A549 (cell line): ENCODE measurements around the gene MAP2K6. TPM values are rescaled to one million over a fixed set of nuclear protein-coding genes. Genes with fewer than 3 reads are reported as not detected.
A peak's percentile ranks its signal among the peaks of the same experiment; 100 is the strongest.

ENCODE experiments used
- ATAC-seq, 2 experiments: fragments of 200-7000 bp in 1 of 2; fragments of >200 bp in 1 of 2; cut with Nextera tagmentation in 1 of 2; cut with Tn5 transposase in 1 of 2; 3 replicates each; pipeline versions ENCODE4 v1.8.0 to v1.9.1; 2018 to 2020; ENCODE audit warnings: mild to moderate bottlenecking in 1 of 2, moderate library complexity in 1 of 2
- CTCF ChIA-PET: fragments of 300-600 bp; sonication (Branson Sonifier 250); formaldehyde crosslinking; extraction: SDS; loops from one replicate; lab custom pipeline; 2021; ENCODE audit warnings: antibody characterized with exemption, inconsistent platforms; lab: Yijun Ruan, JAX
- POLR2A ChIA-PET: fragments of 350-600 bp; formaldehyde crosslinking; extraction: SDS; loops from one replicate; lab custom pipeline; 2021; ENCODE audit warnings: antibody characterized with exemption, inconsistent platforms; lab: Yijun Ruan, JAX
- DNase-seq, 2 experiments: peaks; one replicate each; pipeline versions ENCODE4 v3.0.0 to v3.0.0-alpha.2; 2011 to 2016; ENCODE audit warnings: low read depth in 1 of 2, low spot score in 1 of 2
- FAIRE-seq: peaks from 2 replicates; lab custom pipeline; 2011; peaks lifted over from hg19 to GRCh38; lab: Jason Lieb, UNC
- H3K27ac ChIP-seq, 2 experiments: fragments of >200 bp; sonication (Bioruptor Twin); formaldehyde crosslinking; 3 replicates each; pipeline ENCODE4 v1.5.1; 2016 to 2017
- H3K4me1 ChIP-seq: fragments of >200 bp; sonication (Bioruptor Twin); formaldehyde crosslinking; 3 replicates; pipeline ENCODE4 v1.6.1; 2016
- H3K4me2 ChIP-seq: fragments of >200 bp; sonication (Bioruptor Twin); formaldehyde crosslinking; 3 replicates; pipeline ENCODE4 v1.6.1; 2016
- H3K4me3 ChIP-seq: fragments of >200 bp; sonication (Bioruptor Twin); formaldehyde crosslinking; 3 replicates; pipeline ENCODE4 v1.5.1; 2016
- H3K9me3 ChIP-seq: fragments of >200 bp; sonication (Bioruptor Twin); formaldehyde crosslinking; 3 replicates; pipeline ENCODE4 v1.6.1; 2016
- ATOH8 ChIP-seq: fragments of 250-450 bp; sonication (Bioruptor Pico); IDR thresholded peaks from 2 replicates; pipeline ENCODE4 v1.5.0; 2020; ENCODE audit warnings: low read depth, mild to moderate bottlenecking, moderate library complexity
- CBX2 ChIP-seq: fragments of 200-600 bp; sonication (generic); IDR thresholded peaks from 2 replicates; pipeline ENCODE4 v1.6.1; 2016; ENCODE audit warnings: low read depth, mild to moderate bottlenecking, borderline replicate concordance
- EHF ChIP-seq: fragments of 250-450 bp; sonication (Bioruptor Pico); IDR thresholded peaks from 2 replicates; pipeline ENCODE4 v1.5.0; 2020; ENCODE audit warnings: mild to moderate bottlenecking
- EHMT2 ChIP-seq: fragments of 200-600 bp; sonication (generic); IDR thresholded peaks from 2 replicates; pipeline ENCODE4 v1.6.1; 2016; ENCODE audit warnings: antibody characterized with exemption, low read depth, mild to moderate bottlenecking, moderate library complexity
- FOXS1 ChIP-seq: fragments of 250-450 bp; sonication (Bioruptor Pico); IDR thresholded peaks from 2 replicates; pipeline ENCODE4 v1.5.0; 2020; ENCODE audit warnings: mild to moderate bottlenecking, moderate library complexity
- HMGXB4 ChIP-seq: fragments of 250-450 bp; sonication (Bioruptor Pico); IDR thresholded peaks from 2 replicates; pipeline ENCODE4 v1.5.0; 2021; ENCODE audit warnings: mild to moderate bottlenecking, moderate library complexity, borderline replicate concordance
- HOXB13 ChIP-seq: fragments of 250-450 bp; sonication (Bioruptor Pico); IDR thresholded peaks from 2 replicates; pipeline ENCODE4 v1.5.0; 2020; ENCODE audit warnings: low read depth, mild to moderate bottlenecking, moderate library complexity
- JUNB ChIP-seq: fragments of >200 bp; sonication (Bioruptor Twin); formaldehyde crosslinking; IDR thresholded peaks from 2 replicates; pipeline ENCODE4 v1.6.1; 2016
- NFE2L2 ChIP-seq: fragments of 150-350 bp; conservative IDR thresholded peaks from 2 replicates; pipeline ENCODE4 v1.6.1; 2014; ENCODE audit warnings: low read length
- NPAS2 ChIP-seq: fragments of 250-450 bp; sonication (Bioruptor Pico); IDR thresholded peaks from 2 replicates; pipeline ENCODE4 v1.8.0; 2022; ENCODE audit warnings: mild to moderate bottlenecking, moderate library complexity, borderline replicate concordance
- NR3C1 ChIP-seq: fragments of >200 bp; sonication (Bioruptor Twin); formaldehyde crosslinking; IDR thresholded peaks from 3 replicates; pipeline ENCODE4 v1.6.1; 2017
- PBX3 ChIP-seq: IDR thresholded peaks from 2 replicates; pipeline ENCODE4 v1.6.1; 2012
- PHF8 ChIP-seq: fragments of 200-600 bp; sonication (generic); IDR thresholded peaks from 2 replicates; pipeline ENCODE4 v1.6.1; 2016; ENCODE audit warnings: low read depth, mild to moderate bottlenecking, antibody characterized with exemption, moderate library complexity, borderline replicate concordance
- POLR2A ChIP-seq: IDR thresholded peaks from 2 replicates; pipeline ENCODE4 v1.6.1; 2012; ENCODE audit warnings: mild to moderate bottlenecking, low read length
- RAD21 ChIP-seq, 2 experiments: fragments of >200 bp in 1 of 2; sonication (Bioruptor Twin) in 1 of 2; formaldehyde crosslinking in 1 of 2; IDR thresholded peaks in 1 of 2; conservative IDR thresholded peaks in 1 of 2; 2 replicates in 1 of 2; 3 replicates in 1 of 2; pipeline ENCODE4 v1.6.1; 2012 to 2018; ENCODE audit warnings: inconsistent platforms in 1 of 2
- SREBF2 ChIP-seq: fragments of 450-650 bp; IDR thresholded peaks from 2 replicates; pipeline ENCODE4 v1.6.1; 2014; ENCODE audit warnings: mild to moderate bottlenecking, moderate library complexity
- ZFP36 ChIP-seq: fragments of 450-650 bp; IDR thresholded peaks from 2 replicates; pipeline ENCODE4 v1.6.1; 2014; ENCODE audit warnings: borderline replicate concordance; ENCODE audit not compliant: partially characterized antibody
- ZSCAN20 ChIP-seq: fragments of 250-450 bp; sonication (Bioruptor Pico); IDR thresholded peaks from 2 replicates; pipeline ENCODE4 v1.8.0; 2022; ENCODE audit warnings: mild to moderate bottlenecking, moderate library complexity
- WGBS: methylation state at CpG from one replicate; pipeline ENCODE4 v1.1.6; 2017; ENCODE audit errors: missing lambda C conversion rate; 5-methylcytosine and 5-hydroxymethylcytosine counted together
- polyA plus RNA-seq, 4 experiments: library from polyadenylated mRNA; depleted of rRNA in 3 of 4; stranded (reverse); fragments of >200 nt; fragmentation: RNase III in 1 of 4; extraction: RNeasy Plus Mini Kit Qiagen cat#74134 plus additional on column Dnase treatment in 1 of 4; gene quantifications; 2 replicates in 3 of 4; 3 replicates in 1 of 4; pipeline ENCODE4 v1.2.3, GENCODE V29; 2011 to 2017
- TF ChIP-seq, protein P1 (sequence below): fragments of 200-600 bp; sonication (generic); IDR thresholded peaks from 2 replicates; pipeline ENCODE4 v1.6.1; 2016; ENCODE audit warnings: antibody characterized with exemption, mild to moderate bottlenecking, moderate library complexity

Gene MAP2K6
- polyA plus RNA-seq, 2 of the 4 experiments (the other 2 are of a cell fraction) = 20.2 to 20.7 TPM

DNA sequence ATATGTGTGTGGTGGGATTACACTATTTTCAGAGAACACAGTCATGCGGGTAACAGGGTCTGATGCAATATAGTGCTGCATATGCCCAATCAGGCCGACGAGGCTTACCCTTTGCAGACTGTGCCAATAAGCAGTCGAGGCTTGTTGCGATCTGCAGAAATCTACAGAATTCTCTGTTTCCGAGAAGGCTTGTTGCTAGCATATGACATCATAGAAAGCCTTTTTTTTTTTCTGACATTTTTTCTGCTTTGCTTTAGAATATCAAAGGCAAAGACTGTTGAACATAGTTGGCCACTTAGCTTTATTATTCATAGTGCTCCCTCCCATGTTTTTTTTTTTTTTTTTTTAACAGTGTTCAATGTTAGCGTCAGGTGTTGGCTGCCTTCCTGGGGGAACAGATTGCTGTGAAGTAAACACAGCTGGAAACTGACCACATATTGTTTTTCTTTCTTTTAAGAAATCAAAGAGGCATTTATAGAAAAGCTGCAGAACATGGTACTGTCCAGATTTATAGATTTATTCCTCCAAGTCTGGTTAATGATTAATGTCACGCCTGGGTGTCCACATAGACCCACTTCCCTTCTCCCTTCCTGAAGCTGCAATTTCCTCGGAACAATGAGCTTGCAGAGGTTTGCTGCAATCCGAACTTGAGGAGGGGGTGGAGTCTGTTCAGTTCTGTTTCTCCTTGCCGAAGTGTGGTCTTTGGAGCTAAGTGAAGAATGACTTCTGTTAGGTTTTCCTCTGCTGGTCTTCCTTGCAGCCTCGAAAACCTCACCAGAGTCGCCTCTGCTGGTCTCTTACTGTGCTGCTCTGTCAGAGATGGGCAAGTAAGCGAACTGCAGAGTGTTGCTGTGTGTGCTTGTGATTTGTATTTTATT is 87.3 kb downstream of the MAP2K6 start:
- TF ChIP-seq PBX3 (no peak), SREBF2 (no peak), CBX2 (no peak), NFE2L2 (no peak), JUNB (no peak), PHF8 (no peak), ZSCAN20 (CRISPR knock-in tag) (no peak), NPAS2 (CRISPR knock-in tag) (no peak), ATOH8 (no peak), POLR2A (no peak), RAD21 (conservative IDR thresholded peaks at IDR 0.05 in 1 of 2, IDR thresholded peaks at IDR 0.05 in 1 of 2) (no peak), EHMT2 (no peak), HMGXB4 (no peak), FOXS1 (CRISPR knock-in tag) (no peak)
- TF ChIP-seq, protein P1, sequence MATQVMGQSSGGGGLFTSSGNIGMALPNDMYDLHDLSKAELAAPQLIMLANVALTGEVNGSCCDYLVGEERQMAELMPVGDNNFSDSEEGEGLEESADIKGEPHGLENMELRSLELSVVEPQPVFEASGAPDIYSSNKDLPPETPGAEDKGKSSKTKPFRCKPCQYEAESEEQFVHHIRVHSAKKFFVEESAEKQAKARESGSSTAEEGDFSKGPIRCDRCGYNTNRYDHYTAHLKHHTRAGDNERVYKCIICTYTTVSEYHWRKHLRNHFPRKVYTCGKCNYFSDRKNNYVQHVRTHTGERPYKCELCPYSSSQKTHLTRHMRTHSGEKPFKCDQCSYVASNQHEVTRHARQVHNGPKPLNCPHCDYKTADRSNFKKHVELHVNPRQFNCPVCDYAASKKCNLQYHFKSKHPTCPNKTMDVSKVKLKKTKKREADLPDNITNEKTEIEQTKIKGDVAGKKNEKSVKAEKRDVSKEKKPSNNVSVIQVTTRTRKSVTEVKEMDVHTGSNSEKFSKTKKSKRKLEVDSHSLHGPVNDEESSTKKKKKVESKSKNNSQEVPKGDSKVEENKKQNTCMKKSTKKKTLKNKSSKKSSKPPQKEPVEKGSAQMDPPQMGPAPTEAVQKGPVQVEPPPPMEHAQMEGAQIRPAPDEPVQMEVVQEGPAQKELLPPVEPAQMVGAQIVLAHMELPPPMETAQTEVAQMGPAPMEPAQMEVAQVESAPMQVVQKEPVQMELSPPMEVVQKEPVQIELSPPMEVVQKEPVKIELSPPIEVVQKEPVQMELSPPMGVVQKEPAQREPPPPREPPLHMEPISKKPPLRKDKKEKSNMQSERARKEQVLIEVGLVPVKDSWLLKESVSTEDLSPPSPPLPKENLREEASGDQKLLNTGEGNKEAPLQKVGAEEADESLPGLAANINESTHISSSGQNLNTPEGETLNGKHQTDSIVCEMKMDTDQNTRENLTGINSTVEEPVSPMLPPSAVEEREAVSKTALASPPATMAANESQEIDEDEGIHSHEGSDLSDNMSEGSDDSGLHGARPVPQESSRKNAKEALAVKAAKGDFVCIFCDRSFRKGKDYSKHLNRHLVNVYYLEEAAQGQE = no peak
- H3K4me1 ChIP-seq = peaks cover 34% of the 10 kb centered on the region
- H3K4me3 ChIP-seq = peak overlapping the region; percentile 30
- no peaks in the 10 kb centered on the region for H3K9me3 ChIP-seq
- ATAC-seq (peak; percentile 91 to 92), FAIRE-seq (peak; percentile 83), DNase-seq (peak; percentile 37 to 63)
- H3K4me2 ChIP-seq = peak overlapping the region; percentile 73
- H3K27ac ChIP-seq = peak overlapping the region; percentile 55 to 84
- ChIA-PET CTCF (interaction anchor here (0.6 to 9.5 kb wide), 14 partner anchors 10 to 1128 kb away, joined by 3 to 133 read pairs (median 4); no protein-coding TSS in a partner anchor), POLR2A (interaction anchor here (0.7 to 1.5 kb wide), 3 partner anchors 88 to 681 kb away, joined by 3 to 7 read pairs (median 5); partner anchors contain the start of gene ABCA5)
- WGBS = 23% methylated on average over 14 of the region's 14 CpGs

GRCh38 chr17:69503711-69504110 is 89.2 kb downstream of the MAP2K6 start:
- H3K4me2 ChIP-seq = no peak overlapping the region; the same call in 2 of the 3 replicates
- TF ChIP-seq HOXB13 (CRISPR knock-in tag) (no peak), ZFP36 (no peak), NR3C1 (no peak), EHF (no peak)
- ATAC-seq = no peak
- CTCF ChIA-PET = interaction anchor here (1.1 to 9.5 kb wide), 4 partner anchors 9 to 169 kb away, joined by 3 to 133 read pairs (median 16); no protein-coding TSS in a partner anchor
- H3K27ac ChIP-seq = no peak overlapping the region
- no peak for FAIRE-seq
- no peak overlapping the region for H3K4me3 ChIP-seq
- DNase-seq = no peak
- POLR2A ChIA-PET = no interaction called here
- peaks cover 31% of the 10 kb centered on the region for H3K4me1 ChIP-seq
- H3K9me3 ChIP-seq = no peaks in the 10 kb centered on the region
- WGBS = 88% methylated on average over 5 of the region's 5 CpGs
